ENCODE data around the gene AGT. TPM values are rescaled to one million over a fixed set of nuclear protein-coding genes. Genes with fewer than 3 reads are reported as not detected.

AGT gene
- total RNA-seq, 1 donor from 2014 or later: 79.0 TPM

DNA sequence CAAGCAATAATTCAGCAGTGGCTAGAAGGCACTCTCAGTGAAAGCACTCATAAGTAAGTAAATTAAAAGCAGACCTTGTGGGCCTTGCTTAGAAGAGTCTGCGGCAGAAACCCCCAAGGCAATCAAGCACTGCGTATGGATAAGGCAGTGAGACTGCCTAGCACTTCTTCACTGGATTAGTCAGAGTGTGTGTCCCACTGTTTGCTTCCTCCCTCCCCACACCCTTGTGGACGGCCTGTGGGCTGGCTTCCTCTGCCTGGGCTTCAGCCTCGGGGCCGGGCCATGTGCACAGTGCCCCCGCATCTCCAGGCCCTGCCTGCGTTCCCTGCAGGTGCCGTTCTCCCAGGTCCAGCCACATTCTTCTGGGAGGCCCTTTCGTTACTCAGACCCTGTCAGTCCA, 23.8 kb downstream of the AGT start:
- Histone ChIP-seq H3K4me3 (no peak overlapping the region), H3K27ac (no peak overlapping the region), H3K27me3 (no peaks in the 10 kb centered on the region), H3K4me1 (no peaks in the 10 kb centered on the region), H3K9me3 (no peaks in the 10 kb centered on the region), H3K36me3 (peaks cover 63 to 85% of the 10 kb centered on the region in 2 donors)
- DNase-seq (ENCODE audit: low spot score in 2 of 2): no peak
- intact Hi-C loops (cut with DNase I): no loop called here
- TF ChIP-seq, protein P1, sequence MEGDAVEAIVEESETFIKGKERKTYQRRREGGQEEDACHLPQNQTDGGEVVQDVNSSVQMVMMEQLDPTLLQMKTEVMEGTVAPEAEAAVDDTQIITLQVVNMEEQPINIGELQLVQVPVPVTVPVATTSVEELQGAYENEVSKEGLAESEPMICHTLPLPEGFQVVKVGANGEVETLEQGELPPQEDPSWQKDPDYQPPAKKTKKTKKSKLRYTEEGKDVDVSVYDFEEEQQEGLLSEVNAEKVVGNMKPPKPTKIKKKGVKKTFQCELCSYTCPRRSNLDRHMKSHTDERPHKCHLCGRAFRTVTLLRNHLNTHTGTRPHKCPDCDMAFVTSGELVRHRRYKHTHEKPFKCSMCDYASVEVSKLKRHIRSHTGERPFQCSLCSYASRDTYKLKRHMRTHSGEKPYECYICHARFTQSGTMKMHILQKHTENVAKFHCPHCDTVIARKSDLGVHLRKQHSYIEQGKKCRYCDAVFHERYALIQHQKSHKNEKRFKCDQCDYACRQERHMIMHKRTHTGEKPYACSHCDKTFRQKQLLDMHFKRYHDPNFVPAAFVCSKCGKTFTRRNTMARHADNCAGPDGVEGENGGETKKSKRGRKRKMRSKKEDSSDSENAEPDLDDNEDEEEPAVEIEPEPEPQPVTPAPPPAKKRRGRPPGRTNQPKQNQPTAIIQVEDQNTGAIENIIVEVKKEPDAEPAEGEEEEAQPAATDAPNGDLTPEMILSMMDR (IDR thresholded peaks at IDR 0.05): no peak

DNA sequence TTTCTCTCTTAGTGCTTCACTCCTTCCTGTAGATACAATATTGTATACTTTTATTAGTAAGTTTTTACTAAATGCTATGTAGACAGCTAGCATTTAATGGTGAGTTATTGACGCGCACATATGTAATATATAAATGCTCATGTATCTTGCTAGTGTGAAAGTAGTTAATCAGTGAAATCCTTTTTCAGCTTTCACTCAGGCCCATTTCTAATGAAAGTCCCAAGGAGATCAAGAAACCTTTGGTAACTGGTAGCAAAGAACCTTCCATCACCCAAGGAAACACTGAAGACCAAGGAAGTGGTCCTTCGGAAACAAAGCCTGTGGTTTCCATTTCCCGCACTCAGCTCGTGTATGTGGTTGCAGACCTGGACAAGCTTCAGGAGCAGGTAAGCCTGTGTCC, 27.2 kb downstream of the AGT start:
- intact Hi-C loops (cut with DNase I): no loop called here
- Histone ChIP-seq H3K4me1 (no peaks in the 10 kb centered on the region), H3K9me3 (no peaks in the 10 kb centered on the region), H3K4me3 (no peak overlapping the region), H3K27me3 (no peaks in the 10 kb centered on the region), H3K36me3 (peaks cover 72 to 84% of the 10 kb centered on the region in 2 donors), H3K27ac (no peak overlapping the region)
- TF ChIP-seq, protein P1 (IDR thresholded peaks at IDR 0.05): no peak
- DNase-seq (ENCODE audit: low spot score in 2 of 2): no peak

DNA sequence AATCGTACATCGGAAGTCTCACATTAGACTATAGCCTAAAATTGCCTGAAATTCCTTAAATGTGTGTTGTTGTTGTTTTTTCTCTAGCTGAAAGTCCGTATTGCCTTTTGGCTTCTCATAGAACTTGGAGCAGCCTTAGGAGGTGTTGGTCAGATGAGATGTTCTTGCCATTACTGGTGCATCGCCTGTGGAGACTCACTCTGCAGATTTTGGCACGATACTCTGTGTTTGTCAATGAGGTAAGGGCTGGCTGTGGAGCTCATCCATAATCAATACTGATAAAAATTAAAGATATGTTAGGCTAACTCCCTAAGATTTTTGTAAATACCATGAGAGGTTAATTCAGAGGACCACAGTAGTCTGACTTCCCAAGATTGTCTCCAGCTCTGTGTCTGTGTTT, 28.9 kb downstream of the AGT start:
- H3K36me3 ChIP-seq: peaks cover 64 to 81% of the 10 kb centered on the region in 2 donors
- no peaks in the 10 kb centered on the region for H3K9me3 ChIP-seq

GRCh38 chr1:230684146-230684545, 29.8 kb downstream of the AGT start:
- no peak overlapping the region for H3K4me3 ChIP-seq
- H3K27me3 ChIP-seq: no peaks in the 10 kb centered on the region
- DNase-seq (ENCODE audit: low spot score in 2 of 2): no peak
- peaks cover 57 to 81% of the 10 kb centered on the region in 2 donors for H3K36me3 ChIP-seq
- intact Hi-C loops (cut with DNase I): no loop called here
- TF ChIP-seq, protein P1 (IDR thresholded peaks at IDR 0.05): no peak
- no peaks in the 10 kb centered on the region for H3K9me3 ChIP-seq
- H3K4me1 ChIP-seq: no peaks in the 10 kb centered on the region
- no peak overlapping the region for H3K27ac ChIP-seq

More for the DNA sequence above, 28.9 kb downstream of the AGT start:
- intact Hi-C loops (cut with DNase I): no loop called here
- H3K27me3 ChIP-seq: no peaks in the 10 kb centered on the region
- TF ChIP-seq, protein P1 (IDR thresholded peaks at IDR 0.05): no peak
- H3K27ac ChIP-seq: no peak overlapping the region
- H3K4me1 ChIP-seq: no peaks in the 10 kb centered on the region
- no peak for DNase-seq (ENCODE audit: low spot score in 2 of 2)
- no peak overlapping the region for H3K4me3 ChIP-seq

DNA sequence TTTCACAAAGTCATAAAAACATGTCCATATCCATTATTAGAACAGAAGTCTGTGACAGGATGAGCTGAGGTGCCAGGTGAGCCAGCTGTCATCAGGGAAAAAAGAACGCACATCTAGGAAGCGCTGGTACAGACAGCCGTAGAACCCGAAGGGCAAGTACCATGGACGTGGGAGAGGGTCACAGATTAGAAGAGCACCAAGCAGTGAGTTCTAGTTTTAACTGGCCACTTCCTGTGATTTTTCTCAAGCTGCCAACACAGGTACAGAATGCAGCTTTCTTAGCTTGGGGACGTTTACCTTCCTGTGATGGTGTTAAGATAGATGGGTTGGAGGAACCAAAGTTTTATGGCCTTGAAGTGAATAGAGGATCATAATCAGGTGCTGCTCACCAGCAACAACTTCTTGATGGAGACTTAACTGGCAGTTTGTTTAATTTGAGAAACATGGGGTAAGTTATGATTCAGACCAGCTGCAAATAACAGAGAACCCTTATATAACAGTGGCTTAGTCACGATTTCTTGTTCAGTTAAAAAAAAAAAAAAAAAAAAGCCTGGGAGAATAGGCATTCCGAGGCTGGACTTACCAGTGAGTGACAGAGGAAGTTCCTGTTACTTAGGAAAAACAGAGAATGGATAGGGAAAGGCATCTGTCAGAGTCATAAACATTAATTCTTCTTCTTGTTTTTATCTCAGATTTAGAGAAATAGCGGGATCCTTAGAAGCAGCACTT, 30.9 kb downstream of the AGT start:
- Histone ChIP-seq H3K9me3 (no peaks in the 10 kb centered on the region), H3K27me3 (no peaks in the 10 kb centered on the region), H3K4me1 (no peaks in the 10 kb centered on the region), H3K27ac (peak overlapping the region in 1 of 2 donors; percentile 16), H3K4me3 (no peak overlapping the region), H3K36me3 (peaks cover 59 to 81% of the 10 kb centered on the region in 2 donors)
- TF ChIP-seq, protein P1 (IDR thresholded peaks at IDR 0.05): no peak
- intact Hi-C loops (cut with DNase I): no loop called here
- no peak for DNase-seq (ENCODE audit: low spot score in 2 of 2)

Data from ascending aorta (tissue), 2 donors.